ENCODE measurements around the gene CAMK2A. TPM values are rescaled to one million over a fixed set of nuclear protein-coding genes. Genes with fewer than 3 reads are reported as not detected.

Gene CAMK2A
- total RNA-seq, 1 donor from 2014 or later, result 0.30 TPM

- DNase-seq (ENCODE audit: low read depth, low spot score), result no peak
- no peaks in the 10 kb centered on the region for H3K36me3 Mint-ChIP-seq (ENCODE audit: low read depth)
- TF ChIP-seq, protein P1, sequence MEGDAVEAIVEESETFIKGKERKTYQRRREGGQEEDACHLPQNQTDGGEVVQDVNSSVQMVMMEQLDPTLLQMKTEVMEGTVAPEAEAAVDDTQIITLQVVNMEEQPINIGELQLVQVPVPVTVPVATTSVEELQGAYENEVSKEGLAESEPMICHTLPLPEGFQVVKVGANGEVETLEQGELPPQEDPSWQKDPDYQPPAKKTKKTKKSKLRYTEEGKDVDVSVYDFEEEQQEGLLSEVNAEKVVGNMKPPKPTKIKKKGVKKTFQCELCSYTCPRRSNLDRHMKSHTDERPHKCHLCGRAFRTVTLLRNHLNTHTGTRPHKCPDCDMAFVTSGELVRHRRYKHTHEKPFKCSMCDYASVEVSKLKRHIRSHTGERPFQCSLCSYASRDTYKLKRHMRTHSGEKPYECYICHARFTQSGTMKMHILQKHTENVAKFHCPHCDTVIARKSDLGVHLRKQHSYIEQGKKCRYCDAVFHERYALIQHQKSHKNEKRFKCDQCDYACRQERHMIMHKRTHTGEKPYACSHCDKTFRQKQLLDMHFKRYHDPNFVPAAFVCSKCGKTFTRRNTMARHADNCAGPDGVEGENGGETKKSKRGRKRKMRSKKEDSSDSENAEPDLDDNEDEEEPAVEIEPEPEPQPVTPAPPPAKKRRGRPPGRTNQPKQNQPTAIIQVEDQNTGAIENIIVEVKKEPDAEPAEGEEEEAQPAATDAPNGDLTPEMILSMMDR (conservative IDR thresholded peaks at IDR 0.05), result no peak
- no peak overlapping the region for H3K27ac Mint-ChIP-seq (ENCODE audit: unreplicated experiment)
- peaks cover 38% of the 10 kb centered on the region for H3K27me3 Mint-ChIP-seq (ENCODE audit: low read depth)
- no peak overlapping the region for H3K4me3 Mint-ChIP-seq
- peaks cover 5% of the 10 kb centered on the region for H3K4me1 Mint-ChIP-seq
- no peaks in the 10 kb centered on the region for H3K9me3 Mint-ChIP-seq
Observed at GRCh38 chr5:150298701-150299451, 9.3 kb upstream of the CAMK2A start.

DNA sequence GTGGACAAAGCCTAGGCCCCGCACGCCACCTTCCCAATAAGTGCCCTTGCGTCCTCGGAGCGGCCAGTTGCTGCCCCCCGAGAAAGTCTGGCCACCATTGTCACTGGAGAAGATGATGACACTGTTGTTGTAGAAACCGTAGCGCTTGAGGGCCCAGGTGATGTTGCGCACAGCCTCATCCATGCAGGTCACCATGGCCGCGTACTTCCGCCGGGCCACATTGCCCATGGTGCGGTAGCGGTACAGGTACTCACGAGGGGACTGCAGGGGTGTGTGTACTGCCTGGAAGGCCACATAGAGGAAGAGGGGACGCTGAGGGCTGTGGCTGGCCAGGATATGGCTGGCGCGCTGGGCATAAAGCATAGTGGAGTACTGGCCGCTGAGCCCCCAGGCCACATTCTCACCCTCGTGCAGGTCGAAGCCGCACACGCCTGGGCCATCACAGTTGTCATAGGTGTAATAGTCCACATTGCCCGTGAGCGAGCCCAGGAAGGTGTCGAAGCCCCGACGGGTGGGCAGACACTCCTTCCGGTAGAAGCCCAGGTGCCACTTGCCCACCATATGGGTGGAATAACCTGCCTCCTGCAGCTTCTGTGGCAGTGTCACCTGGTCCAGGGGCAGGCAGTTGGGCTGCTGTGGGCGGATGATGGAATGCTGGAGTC is 8.5 kb upstream of the CAMK2A start:
- Mint-ChIP-seq H3K36me3 (ENCODE audit: low read depth) (no peaks in the 10 kb centered on the region), H3K4me1 (peaks cover 6% of the 10 kb centered on the region), H3K4me3 (no peak overlapping the region), H3K9me3 (no peaks in the 10 kb centered on the region), H3K27ac (ENCODE audit: unreplicated experiment) (no peak overlapping the region), H3K27me3 (ENCODE audit: low read depth) (peaks cover 30% of the 10 kb centered on the region)
- DNase-seq (ENCODE audit: low read depth, low spot score), result no peak
- TF ChIP-seq, protein P1 (conservative IDR thresholded peaks at IDR 0.05), result no peak

DNA sequence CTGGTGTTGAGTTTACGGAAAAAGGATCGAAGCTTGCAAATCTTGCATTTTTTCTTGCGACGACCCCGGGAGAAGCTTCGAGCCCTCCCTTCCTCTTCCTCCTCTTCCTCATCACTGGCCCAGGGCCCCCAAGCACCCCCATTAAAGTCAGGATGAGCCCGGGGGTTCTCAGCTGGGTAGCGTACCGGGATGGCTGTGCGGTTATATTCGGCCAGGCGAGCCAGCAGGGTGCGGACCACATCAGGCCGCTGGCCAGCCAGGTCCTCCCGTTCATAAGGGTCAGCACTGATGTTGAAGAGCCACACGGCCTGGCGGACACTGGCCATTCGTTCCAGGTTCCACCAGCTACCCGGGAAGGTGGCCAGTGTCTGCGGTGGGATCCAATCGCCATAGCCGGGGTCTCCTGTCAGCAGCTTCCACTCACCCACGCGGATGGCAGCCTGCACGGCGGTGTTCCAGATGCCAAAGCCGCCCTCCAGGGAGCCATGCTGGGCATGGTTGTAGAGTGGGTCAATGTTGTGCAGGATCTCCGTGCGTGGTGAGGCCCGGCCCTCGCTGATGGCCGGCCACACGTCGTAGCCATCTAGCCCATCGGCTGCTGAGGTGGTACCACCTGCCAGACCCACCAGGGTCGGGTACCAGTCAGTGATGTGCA is 7.8 kb upstream of the CAMK2A start:
- no peak for DNase-seq (ENCODE audit: low read depth, low spot score)
- TF ChIP-seq, protein P1 (conservative IDR thresholded peaks at IDR 0.05), result no peak
- Mint-ChIP-seq H3K9me3 (no peaks in the 10 kb centered on the region), H3K27ac (ENCODE audit: unreplicated experiment) (no peak overlapping the region), H3K36me3 (ENCODE audit: low read depth) (no peaks in the 10 kb centered on the region), H3K27me3 (ENCODE audit: low read depth) (peaks cover 23% of the 10 kb centered on the region), H3K4me3 (no peak overlapping the region), H3K4me1 (peaks cover 8% of the 10 kb centered on the region)

- Mint-ChIP-seq H3K4me1 (peaks cover 6% of the 10 kb centered on the region), H3K36me3 (ENCODE audit: low read depth) (no peaks in the 10 kb centered on the region), H3K27me3 (ENCODE audit: low read depth) (peaks cover 18% of the 10 kb centered on the region), H3K4me3 (no peak overlapping the region), H3K9me3 (no peaks in the 10 kb centered on the region), H3K27ac (ENCODE audit: unreplicated experiment) (no peak overlapping the region)
- DNase-seq (ENCODE audit: low read depth, low spot score), result no peak
- TF ChIP-seq, protein P1 (conservative IDR thresholded peaks at IDR 0.05), result no peak
Observed at GRCh38 chr5:150296496-150296895, 6.9 kb upstream of the CAMK2A start.

GRCh38 chr5:150295741-150296486 is 6.3 kb upstream of the CAMK2A start:
- peaks cover 12% of the 10 kb centered on the region for H3K27me3 Mint-ChIP-seq (ENCODE audit: low read depth)

More at GRCh38 chr5:150295741-150296486, 6.3 kb upstream of the CAMK2A start:
- no peak overlapping the region for H3K4me3 Mint-ChIP-seq
- DNase-seq (ENCODE audit: low read depth, low spot score), result no peak
- no peak overlapping the region for H3K27ac Mint-ChIP-seq (ENCODE audit: unreplicated experiment)
- no peaks in the 10 kb centered on the region for H3K36me3 Mint-ChIP-seq (ENCODE audit: low read depth)
- H3K4me1 Mint-ChIP-seq, result peaks cover 5% of the 10 kb centered on the region
- H3K9me3 Mint-ChIP-seq, result no peaks in the 10 kb centered on the region
- TF ChIP-seq, protein P1 (conservative IDR thresholded peaks at IDR 0.05), result no peak

Data from neural crest cell (in vitro differentiated cells).